Urothelium cell line (cell line): ENCODE data around the gene SLC45A2.
"Not testable (repeated sequence)": the region's sequence is repeated elsewhere in the genome, so short reads cannot be mapped to it uniquely, and the experiment has no call there.

Source experiments
- DNase-seq: peaks from one replicate; pipeline ENCODE4 v3.0.0; 2011; ENCODE audit warnings: low spot score, mixed read lengths
- FAIRE-seq: peaks from 2 replicates; lab custom pipeline; 2011; peaks lifted over from hg19 to GRCh38; lab: Jason Lieb, UNC

SLC45A2 gene

DNA sequence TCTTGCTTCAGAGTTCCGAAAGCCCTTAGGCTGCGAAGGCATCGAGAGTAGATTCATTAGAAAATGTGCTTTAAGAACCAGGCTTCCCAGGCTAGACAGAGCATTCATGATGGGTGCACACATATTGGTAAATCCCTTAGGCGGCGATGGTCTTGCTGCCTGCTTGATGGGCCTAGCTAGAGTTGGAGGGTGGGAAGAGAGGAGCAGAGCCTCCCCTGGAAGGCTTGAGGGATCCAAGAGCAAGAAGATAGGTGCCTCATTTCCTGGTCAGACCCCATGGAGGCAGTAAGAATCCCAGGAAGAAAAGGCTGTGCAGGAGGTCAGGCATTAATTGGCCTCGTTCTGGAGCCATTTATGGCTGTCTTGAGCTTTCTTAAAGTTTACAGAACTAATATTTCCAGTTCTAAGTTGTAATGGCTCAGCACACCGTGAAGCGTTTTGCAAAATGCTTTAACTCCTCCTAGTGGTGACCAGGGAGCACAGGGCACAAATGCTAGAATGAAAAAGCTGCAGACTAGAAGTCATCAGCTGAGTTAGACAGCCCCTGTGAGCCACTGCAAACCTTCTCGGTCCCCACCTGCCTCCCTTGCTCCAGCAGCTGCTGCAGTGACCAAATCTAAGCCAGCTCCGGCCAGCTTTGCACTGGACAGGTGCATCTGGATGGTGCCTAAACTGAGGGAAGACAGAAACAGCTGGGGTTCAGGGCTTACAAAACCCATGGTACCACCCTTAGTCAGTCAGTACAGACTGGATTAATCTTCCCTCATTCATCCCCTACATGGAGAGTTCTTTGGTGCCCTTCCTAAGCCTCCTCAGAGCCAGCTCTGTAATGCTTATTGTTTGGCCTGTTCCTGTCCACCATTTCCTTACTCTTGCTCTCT is 14.7 kb downstream of the SLC45A2 start:
- FAIRE-seq: no peak
- peak; percentile 79 for DNase-seq

DNA sequence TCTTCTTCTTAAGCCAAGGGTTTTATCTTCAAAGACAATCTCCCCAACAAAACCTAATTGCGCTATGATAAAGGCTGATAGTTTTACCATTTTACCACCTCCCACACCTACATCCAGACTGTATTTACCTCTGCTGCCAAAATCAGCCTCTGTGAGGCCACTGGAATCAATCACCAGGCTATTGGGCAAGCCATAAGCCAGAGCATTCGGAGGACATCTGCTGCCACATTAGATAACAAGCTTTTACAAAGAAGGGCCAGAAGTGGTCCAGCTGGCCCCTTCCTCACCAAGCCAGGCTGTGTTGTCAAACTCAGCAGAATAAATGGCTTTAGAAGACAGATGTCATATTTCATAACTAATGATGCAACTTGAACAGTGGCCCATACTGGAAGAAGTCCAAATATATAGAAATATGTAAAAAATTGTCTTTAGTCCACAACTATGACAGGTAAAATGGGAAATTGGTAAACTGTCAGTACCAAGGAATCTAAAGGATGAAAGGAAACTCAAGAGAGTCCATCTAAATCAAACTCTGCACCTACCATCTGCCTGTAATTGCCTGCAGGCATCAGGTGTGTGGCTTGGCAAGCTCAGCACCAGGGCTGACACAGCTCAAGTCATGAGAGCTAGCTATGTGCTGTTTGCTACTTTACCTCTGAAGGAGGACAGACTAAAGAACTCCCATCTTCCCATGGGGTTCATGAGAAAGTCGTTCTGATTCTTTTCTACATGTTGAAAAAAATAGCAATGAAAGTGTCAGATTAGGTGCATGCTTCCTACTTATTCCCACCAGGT is 16.1 kb downstream of the SLC45A2 start:
- DNase-seq (no peak), FAIRE-seq (no peak)

DNA sequence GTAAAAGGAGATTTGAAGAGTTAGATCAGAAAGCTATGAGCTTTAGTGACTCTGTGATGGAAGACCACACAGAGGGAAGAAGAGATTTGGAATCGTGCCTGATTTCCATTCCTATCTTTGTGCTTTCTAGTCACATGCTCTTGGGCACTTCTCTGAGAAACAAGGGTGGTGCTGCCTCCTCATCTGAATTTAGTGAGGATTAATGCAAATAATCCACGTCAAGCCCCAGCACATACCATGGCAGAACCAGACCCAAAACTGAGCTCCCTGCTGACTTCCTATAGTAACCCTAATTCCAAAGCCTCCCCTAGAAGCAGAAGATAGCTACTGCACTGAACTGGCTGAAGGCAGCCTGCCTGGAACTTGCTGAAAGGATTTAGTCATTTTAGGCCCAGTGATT is 17.7 kb downstream of the SLC45A2 start:
- DNase-seq (no peak), FAIRE-seq (no peak)

DNA sequence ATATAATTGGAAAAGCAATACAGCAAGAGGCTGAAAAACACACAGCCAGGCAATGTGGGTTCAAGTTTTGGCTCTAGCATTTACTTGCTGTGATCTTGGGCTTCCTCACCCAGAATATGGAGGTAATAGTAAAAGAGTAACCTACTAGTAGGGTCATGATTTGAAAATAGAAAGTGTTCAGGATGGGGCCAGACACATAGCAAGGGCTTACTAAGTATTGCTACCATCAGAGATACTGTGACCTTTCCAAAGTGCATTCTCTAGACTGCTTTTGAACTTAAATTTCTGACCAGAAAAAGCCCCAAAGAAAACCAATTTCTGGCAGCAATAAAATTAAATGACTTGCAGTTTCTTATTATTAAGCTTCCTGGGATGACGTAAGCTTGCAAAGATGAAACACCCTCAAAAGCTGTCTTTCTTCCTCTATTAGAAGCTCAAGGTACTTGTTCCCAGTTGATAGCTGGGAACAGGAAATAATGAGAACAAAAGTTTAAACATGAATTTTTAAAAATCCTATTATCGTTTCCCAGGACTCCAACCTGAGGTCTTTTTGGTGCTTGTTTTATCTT is 20.3 kb downstream of the SLC45A2 start:
- no peak for DNase-seq
- no peak for FAIRE-seq

DNA sequence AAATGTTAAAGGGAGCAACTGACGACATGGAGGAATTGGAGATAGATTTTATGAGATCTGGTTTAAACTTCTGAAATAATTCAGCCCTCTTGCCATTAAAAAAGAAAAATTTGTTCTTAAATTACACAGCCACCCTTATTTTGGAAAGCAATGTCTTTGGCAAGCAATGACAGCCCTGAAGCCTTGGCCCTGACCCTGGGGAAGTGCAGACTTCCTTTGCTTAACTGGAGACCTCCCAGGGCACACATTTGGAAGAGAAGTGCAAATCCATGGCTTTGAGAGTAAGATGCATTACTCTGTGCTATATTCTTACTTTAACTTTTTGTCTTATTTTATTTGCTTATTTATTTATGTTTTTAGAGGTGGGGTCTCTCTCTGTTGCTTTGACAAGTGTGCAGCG is 26.3 kb downstream of the SLC45A2 start:
- DNase-seq (no peak), FAIRE-seq (no peak)

DNA sequence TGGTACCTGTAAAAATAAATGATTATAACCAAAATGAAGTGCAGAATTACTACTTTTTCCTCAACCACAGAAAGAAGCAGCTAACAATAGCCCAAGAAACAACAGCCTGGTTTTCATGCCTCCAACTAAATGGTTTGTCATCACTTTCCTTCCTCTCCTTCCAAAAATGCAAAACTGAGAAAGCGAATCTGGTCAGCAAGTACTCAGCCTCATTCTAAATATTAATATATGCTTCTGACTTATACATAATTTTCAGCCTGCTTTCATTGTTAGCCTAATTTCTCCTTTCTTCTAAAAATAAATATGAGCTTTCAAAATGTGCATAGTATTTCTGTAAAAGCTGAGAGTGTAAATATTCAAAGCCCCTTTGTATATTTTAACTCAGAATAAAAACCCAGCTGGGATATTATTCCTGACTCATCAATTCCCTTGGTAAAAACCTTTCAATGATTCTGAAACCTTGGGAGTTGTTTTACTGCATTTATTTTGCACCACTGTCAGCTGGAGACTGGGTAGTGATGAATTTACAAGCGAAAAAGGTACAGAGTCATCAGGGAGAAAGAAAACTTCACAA is 26.8 kb downstream of the SLC45A2 start:
- no peak for FAIRE-seq

DNA sequence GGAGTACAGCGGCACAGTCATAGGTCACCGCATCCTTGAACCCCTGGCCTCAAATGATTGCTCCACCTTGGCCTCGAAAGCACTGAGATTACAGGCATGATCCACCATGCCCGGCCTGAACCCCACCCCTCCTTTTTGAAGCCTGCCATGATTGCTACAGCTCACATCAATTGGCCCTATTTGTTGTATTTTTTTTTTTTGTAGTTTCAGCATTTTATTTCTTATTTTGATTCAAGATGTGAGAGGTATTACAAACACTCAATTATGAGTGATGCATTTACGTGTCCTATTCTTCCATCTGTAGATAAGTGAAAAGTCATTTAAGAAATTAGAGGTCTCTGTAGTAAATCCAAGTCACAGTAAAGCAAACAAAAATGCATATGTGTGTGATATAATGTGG is 32.3 kb downstream of the SLC45A2 start:
- not testable (repeated sequence) for FAIRE-seq, DNase-seq

More for the DNA sequence above, 26.8 kb downstream of the SLC45A2 start:
- DNase-seq: no peak

DNA sequence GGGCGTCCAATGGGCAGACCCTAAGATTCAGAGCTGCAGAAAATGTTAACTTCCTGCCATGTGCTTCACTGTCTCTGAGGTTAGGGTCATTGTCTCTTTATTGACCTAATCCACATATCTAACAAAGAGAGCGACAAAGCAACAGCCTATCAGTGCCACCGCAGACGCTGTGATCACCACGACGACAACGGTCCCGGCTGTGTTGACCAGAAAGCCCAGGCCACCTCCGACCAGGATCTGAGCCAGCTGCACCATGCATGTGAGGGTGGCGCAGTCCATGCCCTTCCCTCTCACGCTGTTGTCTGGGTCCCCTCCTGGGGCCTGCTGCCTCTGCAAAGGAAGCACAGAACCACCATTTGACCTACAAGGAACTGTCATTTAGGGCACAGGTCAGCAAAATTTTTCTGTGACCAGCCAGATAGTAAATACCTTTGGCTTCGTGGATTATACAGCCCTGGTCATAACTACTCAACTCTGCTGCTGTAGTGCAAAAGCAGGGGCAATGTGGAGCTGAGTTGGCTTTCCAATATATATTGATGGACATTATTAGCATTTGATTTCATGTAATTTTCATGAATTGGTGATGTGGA is 39.9 kb downstream of the SLC45A2 start:
- FAIRE-seq (peak; percentile 83), DNase-seq (no peak)

DNA sequence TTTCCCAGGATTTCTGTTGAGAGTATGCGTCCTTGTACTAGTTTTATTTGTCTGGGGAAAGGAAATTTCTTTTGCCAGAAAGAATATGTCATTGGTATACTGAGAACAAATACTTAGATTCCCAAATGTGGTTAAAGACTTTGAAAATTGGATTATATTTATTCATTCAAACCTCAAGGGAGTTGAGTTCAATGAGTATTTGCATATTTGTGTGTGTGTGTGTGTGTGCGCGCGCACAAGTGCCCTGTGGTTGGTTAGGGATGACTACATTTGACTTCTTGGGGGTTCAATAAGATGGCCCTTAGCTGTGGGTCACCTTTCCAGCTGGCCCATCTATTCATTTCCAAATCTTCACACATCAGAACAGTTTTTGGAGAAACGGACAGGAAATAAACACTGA is 43.4 kb downstream of the SLC45A2 start:
- FAIRE-seq (no peak), DNase-seq (no peak)

DNA sequence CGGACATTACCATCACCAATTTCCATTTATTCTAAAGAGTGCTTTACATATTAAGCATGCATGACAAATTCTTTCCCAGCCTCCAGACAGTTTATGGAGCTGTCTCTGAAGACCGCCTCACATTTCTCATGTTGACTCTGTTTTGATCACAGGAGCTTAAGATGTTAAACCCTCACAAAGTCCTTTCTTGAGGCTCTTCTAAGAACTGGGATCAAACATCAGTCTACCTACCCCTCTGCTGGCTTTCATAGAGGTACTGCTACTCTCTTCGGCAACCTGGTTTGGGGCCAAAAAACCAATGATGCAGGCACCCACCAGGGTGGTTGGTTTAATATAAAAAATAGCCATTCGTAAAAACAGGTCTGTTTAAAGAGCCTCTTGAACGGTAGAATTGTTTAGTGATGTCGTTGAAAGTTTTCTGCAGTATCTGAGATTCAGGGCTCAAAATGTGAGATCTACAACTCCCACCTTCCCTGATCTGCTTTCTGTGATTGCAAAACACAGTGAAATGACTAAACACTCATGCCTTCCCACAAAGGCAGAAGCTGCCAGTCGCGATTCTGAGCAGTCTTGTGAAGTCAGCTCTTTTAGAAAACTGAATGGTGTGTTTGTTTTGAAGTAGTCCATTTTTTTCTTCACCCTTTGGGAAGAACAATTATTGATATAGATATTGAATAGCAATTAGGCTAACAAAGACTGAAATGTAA is 44.8 kb downstream of the SLC45A2 start:
- FAIRE-seq (no peak), DNase-seq (peak; percentile 34)

DNA sequence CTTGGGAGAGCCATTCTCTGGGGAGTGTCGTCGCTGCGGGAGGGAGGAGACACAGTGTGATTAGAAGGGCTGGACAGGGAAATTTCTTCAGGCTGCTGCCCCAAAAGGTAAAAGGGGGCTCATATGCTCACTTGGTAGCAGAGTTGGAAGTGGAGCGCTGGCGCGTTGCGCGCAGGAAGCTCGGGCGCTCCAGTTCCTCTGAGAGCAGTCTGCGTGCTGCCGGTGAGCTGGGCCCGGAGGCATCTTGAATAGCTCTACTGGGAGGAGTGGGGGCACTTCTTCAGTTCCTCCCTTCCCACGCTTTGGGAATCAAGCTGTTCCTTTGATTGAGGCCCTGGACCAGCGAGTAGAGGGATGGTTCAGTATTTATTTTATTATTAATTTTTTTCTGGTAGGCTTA is 45.6 kb downstream of the SLC45A2 start:
- no peak for DNase-seq
- no peak for FAIRE-seq

DNA sequence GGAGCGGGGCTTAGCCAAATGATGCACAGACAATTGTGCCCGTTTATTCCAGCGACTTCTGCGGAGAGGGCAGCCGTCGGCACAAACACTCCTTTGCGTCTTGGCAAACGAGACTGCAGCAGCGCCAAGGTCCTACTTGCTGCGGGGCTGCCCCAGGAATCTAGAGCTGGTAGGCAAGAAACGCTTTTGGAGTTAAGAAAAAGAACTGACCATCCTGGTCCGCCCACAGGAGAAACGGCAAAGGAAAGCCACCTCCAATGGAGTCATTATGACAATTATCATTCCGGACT is 46.0 kb downstream of the SLC45A2 start:
- DNase-seq (no peak), FAIRE-seq (no peak)

DNA sequence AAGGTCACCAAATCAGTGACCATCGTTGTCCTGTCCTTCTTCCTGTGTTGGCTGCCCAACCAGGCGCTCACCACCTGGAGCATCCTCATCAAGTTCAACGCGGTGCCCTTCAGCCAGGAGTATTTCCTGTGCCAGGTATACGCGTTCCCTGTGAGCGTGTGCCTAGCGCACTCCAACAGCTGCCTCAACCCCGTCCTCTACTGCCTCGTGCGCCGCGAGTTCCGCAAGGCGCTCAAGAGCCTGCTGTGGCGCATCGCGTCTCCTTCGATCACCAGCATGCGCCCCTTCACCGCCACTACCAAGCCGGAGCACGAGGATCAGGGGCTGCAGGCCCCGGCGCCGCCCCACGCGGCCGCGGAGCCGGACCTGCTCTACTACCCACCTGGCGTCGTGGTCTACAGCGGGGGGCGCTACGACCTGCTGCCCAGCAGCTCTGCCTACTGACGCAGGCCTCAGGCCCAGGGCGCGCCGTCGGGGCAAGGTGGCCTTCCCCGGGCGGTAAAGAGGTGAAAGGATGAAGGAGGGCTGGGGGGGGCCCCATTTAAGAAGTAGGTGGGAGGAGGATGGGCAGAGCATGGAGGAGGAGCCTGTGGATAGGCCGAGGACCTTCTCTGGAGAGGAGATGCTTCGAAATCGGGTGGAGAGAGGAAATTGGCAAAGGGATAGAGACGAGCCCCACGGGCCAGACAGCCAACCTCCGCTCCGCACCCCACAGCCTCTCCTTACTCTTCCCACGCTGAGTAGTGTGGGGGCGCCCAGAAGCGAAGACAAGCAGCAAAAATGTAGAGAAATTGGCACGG is 46.6 kb downstream of the SLC45A2 start:
- FAIRE-seq: no peak
- no peak for DNase-seq

DNA sequence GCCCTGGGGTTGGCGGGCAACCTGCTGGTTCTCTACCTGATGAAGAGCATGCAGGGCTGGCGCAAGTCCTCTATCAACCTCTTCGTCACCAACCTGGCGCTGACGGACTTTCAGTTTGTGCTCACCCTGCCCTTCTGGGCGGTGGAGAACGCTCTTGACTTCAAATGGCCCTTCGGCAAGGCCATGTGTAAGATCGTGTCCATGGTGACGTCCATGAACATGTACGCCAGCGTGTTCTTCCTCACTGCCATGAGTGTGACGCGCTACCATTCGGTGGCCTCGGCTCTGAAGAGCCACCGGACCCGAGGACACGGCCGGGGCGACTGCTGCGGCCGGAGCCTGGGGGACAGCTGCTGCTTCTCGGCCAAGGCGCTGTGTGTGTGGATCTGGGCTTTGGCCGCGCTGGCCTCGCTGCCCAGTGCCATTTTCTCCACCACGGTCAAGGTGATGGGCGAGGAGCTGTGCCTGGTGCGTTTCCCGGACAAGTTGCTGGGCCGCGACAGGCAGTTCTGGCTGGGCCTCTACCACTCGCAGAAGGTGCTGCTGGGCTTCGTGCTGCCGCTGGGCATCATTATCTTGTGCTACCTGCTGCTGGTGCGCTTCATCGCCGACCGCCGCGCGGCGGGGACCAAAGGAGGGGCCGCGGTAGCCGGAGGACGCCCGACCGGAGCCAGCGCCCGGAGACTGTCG is 47.3 kb downstream of the SLC45A2 start:
- FAIRE-seq: no peak
- no peak for DNase-seq

DNA sequence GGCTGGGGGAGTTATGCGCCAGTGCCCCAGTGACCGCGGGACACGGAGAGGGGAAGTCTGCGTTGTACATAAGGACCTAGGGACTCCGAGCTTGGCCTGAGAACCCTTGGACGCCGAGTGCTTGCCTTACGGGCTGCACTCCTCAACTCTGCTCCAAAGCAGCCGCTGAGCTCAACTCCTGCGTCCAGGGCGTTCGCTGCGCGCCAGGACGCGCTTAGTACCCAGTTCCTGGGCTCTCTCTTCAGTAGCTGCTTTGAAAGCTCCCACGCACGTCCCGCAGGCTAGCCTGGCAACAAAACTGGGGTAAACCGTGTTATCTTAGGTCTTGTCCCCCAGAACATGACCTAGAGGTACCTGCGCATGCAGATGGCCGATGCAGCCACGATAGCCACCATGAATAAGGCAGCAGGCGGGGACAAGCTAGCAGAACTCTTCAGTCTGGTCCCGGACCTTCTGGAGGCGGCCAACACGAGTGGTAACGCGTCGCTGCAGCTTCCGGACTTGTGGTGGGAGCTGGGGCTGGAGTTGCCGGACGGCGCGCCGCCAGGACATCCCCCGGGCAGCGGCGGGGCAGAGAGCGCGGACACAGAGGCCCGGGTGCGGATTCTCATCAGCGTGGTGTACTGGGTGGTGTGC is 48.0 kb downstream of the SLC45A2 start, which contains the start of gene RXFP3:
RXFP3 (plus strand) TSS at position 6 of the 636 bp plus-strand sequence; CDS start at position 361, 355 bp downstream.
- DNase-seq (no peak), FAIRE-seq (no peak)

DNA sequence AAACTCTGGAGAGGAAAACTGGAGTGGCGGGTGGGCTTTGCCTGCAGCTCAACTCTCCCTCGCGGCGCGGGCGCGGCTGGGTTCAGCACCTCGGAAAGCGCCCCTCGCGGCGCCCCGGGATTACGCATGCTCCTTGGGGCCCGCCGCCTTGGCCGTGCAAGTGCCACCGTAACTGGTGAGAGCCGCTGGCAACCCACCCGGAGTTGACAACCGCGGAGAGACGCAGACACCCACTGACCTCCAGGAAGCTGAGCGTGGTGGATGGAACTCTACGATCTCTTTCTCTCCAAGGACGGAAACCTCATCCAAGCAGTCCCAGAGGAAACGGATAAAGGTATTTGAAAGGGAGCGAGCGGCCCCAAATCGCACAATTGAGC is 48.5 kb downstream of the SLC45A2 start:
- FAIRE-seq: no peak

DNA sequence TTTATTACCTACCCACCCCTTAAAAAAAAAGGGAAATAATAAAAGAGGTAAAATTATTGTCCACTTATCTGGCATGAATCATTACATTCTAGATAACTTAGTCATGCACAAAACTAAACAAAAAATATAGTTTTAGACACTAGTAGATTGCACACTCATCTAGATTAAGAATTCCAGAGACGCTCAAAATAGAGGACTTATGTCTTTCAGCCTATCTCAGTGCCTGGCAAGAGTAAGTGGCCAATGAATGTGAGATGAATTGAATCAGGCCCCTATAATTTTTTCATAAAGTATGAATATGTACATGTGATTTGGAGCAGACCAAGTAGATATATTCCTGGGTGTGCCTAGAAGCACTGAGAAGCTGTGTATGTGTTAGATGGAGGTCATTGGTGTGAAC is 50.3 kb downstream of the SLC45A2 start:
- FAIRE-seq (no peak), DNase-seq (no peak)

More for the DNA sequence above, 48.5 kb downstream of the SLC45A2 start:
- peak; percentile 62 for DNase-seq

DNA sequence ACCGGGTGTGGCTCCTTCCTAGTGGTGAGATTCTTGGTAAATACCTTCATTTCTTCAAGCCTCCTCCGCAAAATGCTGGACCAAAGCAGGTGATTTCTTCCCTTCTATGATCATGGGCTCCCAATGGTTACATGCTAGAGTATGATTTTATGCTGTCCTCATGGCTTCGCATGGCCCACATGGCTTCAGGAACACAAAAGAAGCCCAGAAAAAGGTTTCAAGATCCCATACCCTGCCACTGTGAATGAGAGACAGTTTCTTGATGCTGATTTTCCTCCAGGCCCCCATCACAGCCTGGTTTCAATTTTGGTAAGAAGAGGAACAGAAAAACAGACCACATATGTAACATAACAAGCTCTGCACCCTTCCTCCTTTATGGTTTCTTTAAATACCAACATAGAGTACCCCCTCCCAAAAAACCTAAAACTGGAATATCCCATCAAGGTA is 50.7 kb downstream of the SLC45A2 start:
- no peak for FAIRE-seq

More for the DNA sequence above, 50.7 kb downstream of the SLC45A2 start:
- no peak for DNase-seq
